Endothelial cell of umbilical vein (primary cell): Measurements from ENCODE around the gene RNASE13. TPM values are rescaled to one million over a fixed set of nuclear protein-coding genes. Genes with fewer than 3 reads are reported as not detected.

ENCODE experiments used
- BruUV-seq: library from RNA; stranded (reverse); fragments of 400-500 nt; replicated peaks from 2 replicates; lab custom pipeline; 2021; lab: Mats Ljungman, UMichigan
- CTCF ChIA-PET: fragments of 300-600, 350-600 bp; sonication (Branson Sonifier 250); formaldehyde crosslinking; loops from one replicate; lab custom pipeline; 2021; ENCODE audit warnings: antibody characterized with exemption, inconsistent platforms; lab: Charles Lee
- POLR2A ChIA-PET: fragments of 300-600, 350-600 bp; sonication (Branson Sonifier 250); formaldehyde crosslinking; loops from one replicate; lab custom pipeline; 2021; ENCODE audit warnings: antibody characterized with exemption, inconsistent platforms; lab: Charles Lee
- DNase-seq: peaks from one replicate; pipeline ENCODE4 v3.0.0-alpha.2; 2011; ENCODE audit warnings: low read depth, low spot score
- FAIRE-seq: peaks from 2 replicates; lab custom pipeline; 2011; peaks lifted over from hg19 to GRCh38; lab: Jason Lieb, UNC
- H2AFZ ChIP-seq: 2 replicates; pipeline ENCODE4 v1.6.0; 2012; ENCODE audit warnings: low read depth, low read length, control low read depth, inconsistent platforms
- H3K27ac ChIP-seq: 2 replicates; pipeline ENCODE4 v1.5.1; 2011; ENCODE audit warnings: low read depth, mild to moderate bottlenecking, control low read depth, low read length, moderate library complexity; ENCODE audit not compliant: insufficient read depth
- H3K27me3 ChIP-seq, 2 experiments: 2 replicates each; pipeline versions ENCODE4 v1.6.0 to v1.6.1; 2011; ENCODE audit warnings: low read length in 2 of 2, mixed read lengths in 1 of 2; ENCODE audit not compliant: control insufficient read depth in 2 of 2, insufficient read depth in 2 of 2
- H3K36me3 ChIP-seq, 2 experiments: 2 replicates in 1 of 2; 3 replicates in 1 of 2; pipeline ENCODE4 v1.5.1; 2011; ENCODE audit warnings: low read length in 2 of 2, mild to moderate bottlenecking in 1 of 2, moderate library complexity in 1 of 2; ENCODE audit not compliant: control insufficient read depth in 2 of 2, insufficient read depth in 2 of 2; ENCODE audit errors: extremely low read depth in 1 of 2
- H3K4me1 ChIP-seq: 3 replicates; pipeline ENCODE4 v1.5.1; 2011; ENCODE audit warnings: mild to moderate bottlenecking, low read length; ENCODE audit not compliant: control insufficient read depth, insufficient read depth; ENCODE audit errors: extremely low read depth
- H3K4me2 ChIP-seq: 2 replicates; pipeline ENCODE4 v1.6.1; 2011; ENCODE audit warnings: low read length, control low read depth, mixed read lengths; ENCODE audit not compliant: insufficient read depth
- H3K4me3 ChIP-seq, 3 experiments: fragments of 200-600 bp in 1 of 3; sonication (generic), shearing (Covaris generic) in 1 of 3; replicated peaks in 1 of 3; 2 replicates each; pipeline ENCODE4 v1.5.1; 2011 to 2016; ENCODE audit warnings: control low read depth in 3 of 3, low read length in 3 of 3, mild to moderate bottlenecking in 2 of 3, inconsistent platforms in 1 of 3, low read depth in 1 of 3, moderate library complexity in 1 of 3; ENCODE audit not compliant: insufficient read depth in 1 of 3
- H3K79me2 ChIP-seq: 2 replicates; pipeline ENCODE4 v1.6.0; 2012; ENCODE audit warnings: low read length, inconsistent platforms; ENCODE audit not compliant: control insufficient read depth, insufficient read depth
- H3K9ac ChIP-seq: replicated peaks from 2 replicates; pipeline ENCODE3; 2011; ENCODE audit warnings: low read length, control low read depth; ENCODE audit not compliant: insufficient read depth; ENCODE audit errors: extremely low read depth
- H3K9me1 ChIP-seq: replicated peaks from 3 replicates; pipeline ENCODE4 v1.6.0; 2011; ENCODE audit warnings: mild to moderate bottlenecking, low read length; ENCODE audit not compliant: control insufficient read depth, insufficient read depth; ENCODE audit errors: extremely low read depth
- H3K9me3 ChIP-seq: replicated peaks from 2 replicates; pipeline ENCODE4 v1.5.1; 2012; ENCODE audit warnings: low read length, inconsistent platforms; ENCODE audit not compliant: control insufficient read depth, insufficient read depth
- H4K20me1 ChIP-seq: replicated peaks from 2 replicates; pipeline ENCODE3; 2011; ENCODE audit warnings: mild to moderate bottlenecking, low read length; ENCODE audit not compliant: control insufficient read depth, insufficient read depth; ENCODE audit errors: extremely low read depth
- CTCF ChIP-seq, 2 donors: IDR thresholded peaks; 1 replicate in 1 of 2; 2 replicates in 1 of 2; pipeline ENCODE4 v1.5.1; 2011; ENCODE audit warnings: low read length in 2 of 2, mild to moderate bottlenecking in 2 of 2, moderate library complexity in 2 of 2, control low read depth in 1 of 2, inconsistent platforms in 1 of 2, low read depth in 1 of 2; ENCODE audit not compliant: insufficient read depth in 1 of 2; ENCODE audit errors: extremely low read depth in 1 of 2
- JUN ChIP-seq: IDR thresholded peaks from 2 replicates; pipeline ENCODE4 v1.6.1; 2011; ENCODE audit warnings: borderline replicate concordance, low read depth; ENCODE audit not compliant: insufficient read length, insufficient read depth
- POLR2A ChIP-seq: IDR thresholded peaks from 2 replicates; pipeline ENCODE4 v1.6.1; 2012; ENCODE audit warnings: low read depth, mild to moderate bottlenecking, control low read depth, low read length
- POLR2AphosphoS5 ChIP-seq: IDR thresholded peaks from 2 replicates; pipeline ENCODE4 v1.6.1; 2012; ENCODE audit warnings: low read depth, mild to moderate bottlenecking, control low read depth, low read length, moderate library complexity; ENCODE audit not compliant: insufficient read depth
- dilution Hi-C: fragments of 300-500 bp; cut with MboI; formaldehyde crosslinking; loops from one replicate; pipeline ENCODE4 v1.15.0; 2019; ENCODE audit warnings: low sequenced_read_pairs; ENCODE audit not compliant: extremely low pct_ligation_motif_present
- intact Hi-C: fragments of 100-400 bp; cut with micrococcal nuclease; formaldehyde crosslinking; loops from one replicate; pipeline ENCODE4 v1.10.0; 2022
- polyA plus RNA-seq, 4 experiments: library from polyadenylated mRNA; depleted of rRNA in 3 of 4; stranded (reverse) in 3 of 4; unstranded in 1 of 4; fragments of >200 nt; gene quantifications; 2 replicates each; pipeline versions ENCODE4 v1.2.1 to v1.2.3, GENCODE V29; 2011 to 2012; ENCODE audit warnings: missing spikeins in 1 of 4
- total RNA-seq: library from RNA; stranded (reverse); gene quantifications from 2 replicates; pipeline ENCODE4 v1.2.3, GENCODE V29; 2021

The RNASE13 gene
- total and polyA plus RNA-seq, 2 donors (not counting 3 experiments of a cell fraction or from before 2014, with no cell fraction given): not detected

GRCh38 chr14:21029917-21030316, 4.7 kb downstream of the RNASE13 start, which contains the start of gene TPPP2:
TPPP2 (plus strand) TSS chr14:21030217; CDS start chr14:21030582, 365 bp downstream.
- FAIRE-seq: no peak
- H3K27me3 ChIP-seq: peaks cover 30 to 34% of the 10 kb centered on the region in 2 experiments
- intact Hi-C loops: no loop called here

More at GRCh38 chr14:21029917-21030316, 4.7 kb downstream of the RNASE13 start, which contains the start of gene TPPP2:
- Histone ChIP-seq H3K79me2 (no peaks in the 10 kb centered on the region), H2AFZ (no peak within 1 kb of the TSS), H3K9ac (no peak within 1 kb of the TSS), H3K4me1 (no peaks in the 10 kb centered on the region), H3K9me1 (no peaks in the 10 kb centered on the region), H3K27ac (no peak within 1 kb of the TSS), H3K4me2 (no peak within 1 kb of the TSS), H3K4me3 (no peak within 1 kb of the TSS), H3K36me3 (no peaks in the 10 kb centered on the region), H4K20me1 (no peaks in the 10 kb centered on the region), H3K9me3 (no peaks in the 10 kb centered on the region)
- no TSS peak for BruUV-seq
- CTCF ChIA-PET: interaction anchor here (0.5 to 10.1 kb wide), 3 partner anchors 8 to 22 kb away, joined by 3 to 86 read pairs (median 3); no protein-coding TSS in a partner anchor
- DNase-seq: no peak
- dilution Hi-C loops: no loop called here
- POLR2A ChIA-PET: no interaction called here
- no peak for TF ChIP-seq JUN
- TF ChIP-seq CTCF (IDR thresholded peaks at IDR 0.05; ENCODE audit: extremely low read depth in 1 of 2, insufficient read depth in 1 of 2, low read depth in 1 of 2, low read length in 2 of 2): no peak
- no peak for TF ChIP-seq POLR2AphosphoS5
- TF ChIP-seq POLR2A: no peak
